GM21423 (cell line): ENCODE data around the gene NHS.
"Not testable (repeated sequence)": the region's sequence is repeated elsewhere in the genome, so short reads cannot be mapped to it uniquely, and the experiment has no call there.

Experiments
- ATAC-seq: cut with Tn5 transposase; IDR thresholded peaks from one replicate; pipeline ENCODE4 v1.9.1; 2021; ENCODE audit warnings: mild to moderate bottlenecking, moderate library complexity; ENCODE audit not compliant: unreplicated experiment

NHS gene

DNA sequence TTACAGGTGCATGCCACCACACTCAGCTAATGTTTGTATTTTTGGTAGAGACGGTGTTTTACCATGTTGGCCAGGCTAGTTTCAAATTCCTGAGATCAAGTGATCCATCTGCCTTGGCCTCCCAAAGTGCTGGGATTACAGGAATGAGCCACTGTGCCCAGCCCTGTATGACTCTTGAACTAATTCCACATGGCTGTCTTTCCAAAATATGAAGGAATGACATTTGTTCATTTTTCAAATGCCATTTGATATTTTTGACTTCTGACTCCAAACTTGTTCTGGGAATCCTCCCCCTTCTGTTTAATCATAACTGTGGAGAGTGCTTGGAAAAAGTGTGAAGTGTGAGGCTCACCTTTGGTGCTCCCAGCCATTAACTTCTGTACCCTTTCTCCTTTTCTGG is 119.2 kb downstream of the NHS start:
- ATAC-seq = no peak

DNA sequence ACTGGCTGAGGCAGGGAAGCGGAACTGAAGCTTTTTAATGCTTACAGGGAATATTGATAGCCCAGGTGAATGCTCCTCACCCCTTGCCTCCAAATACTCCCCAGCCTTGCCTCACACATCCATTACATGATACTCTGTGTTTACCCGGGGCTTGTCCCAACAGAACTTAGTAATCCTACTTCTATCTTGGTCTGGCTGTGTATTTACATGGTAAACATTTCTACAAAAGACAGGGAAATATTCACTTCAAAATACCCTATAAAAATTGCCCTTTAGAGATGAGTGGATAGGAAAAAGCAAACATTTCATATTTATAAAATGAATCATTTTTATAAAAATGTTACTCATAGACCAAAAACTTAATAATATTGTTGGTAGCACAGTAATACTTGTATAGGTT is 120.1 kb downstream of the NHS start:
- ATAC-seq = no peak

DNA sequence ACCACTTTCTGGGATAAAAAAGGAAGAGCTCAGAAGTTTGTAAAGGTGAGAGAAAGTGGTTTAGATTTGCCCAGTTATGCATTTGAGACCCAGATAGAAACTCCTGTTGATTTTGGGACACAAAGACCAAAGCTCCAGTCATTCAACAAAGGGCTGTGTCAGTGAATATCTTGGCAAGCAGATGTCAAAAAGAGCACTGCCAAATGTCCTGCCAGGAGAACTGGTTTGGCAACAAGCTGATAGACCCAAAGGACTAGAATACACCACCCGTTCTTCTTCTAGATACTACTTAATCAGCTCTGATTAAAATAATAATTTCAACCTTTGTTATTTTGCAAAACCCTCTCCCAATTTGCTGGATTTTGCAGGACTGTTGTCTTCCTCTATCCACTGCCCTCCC is 121.4 kb downstream of the NHS start:
- ATAC-seq = no peak

DNA sequence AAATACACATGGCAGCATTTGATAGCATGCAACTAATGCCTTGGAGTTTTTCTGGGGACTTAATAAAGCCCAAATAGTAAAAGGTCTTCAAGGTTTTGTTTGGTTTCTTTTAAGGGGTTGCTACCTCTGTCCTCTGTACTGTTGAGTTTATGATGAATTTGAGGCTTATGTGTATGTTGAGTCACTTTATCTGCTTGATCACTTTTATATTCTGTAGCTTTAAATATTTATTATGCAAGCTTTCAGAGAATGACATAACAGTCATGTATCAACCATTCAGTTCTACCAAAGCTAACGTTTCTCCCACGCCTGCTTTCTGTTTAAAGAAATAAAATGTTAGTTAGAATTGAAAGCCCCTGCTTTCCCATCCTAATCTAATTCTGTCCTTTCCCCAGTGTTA is 122.2 kb downstream of the NHS start:
- no peak for ATAC-seq

DNA sequence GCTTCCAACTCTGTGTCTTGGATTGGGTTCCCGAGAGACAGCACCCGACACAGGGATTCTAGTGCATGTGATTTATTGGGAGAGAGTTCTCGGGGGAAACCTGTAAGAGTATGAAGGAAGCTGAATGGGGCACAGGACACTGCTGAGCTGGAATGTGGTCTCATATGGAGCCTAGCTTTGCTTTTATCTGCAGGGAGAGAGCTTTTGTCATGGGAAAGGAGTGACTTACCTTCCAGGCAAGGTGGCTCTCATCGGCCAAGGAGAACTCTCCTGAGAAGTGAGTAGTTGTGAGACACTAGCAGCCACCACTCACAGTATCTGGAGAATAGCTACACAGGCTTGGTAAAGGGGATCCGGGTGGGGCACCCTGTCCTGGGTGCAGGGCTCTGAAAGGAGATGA is 124.5 kb downstream of the NHS start:
- no peak for ATAC-seq

DNA sequence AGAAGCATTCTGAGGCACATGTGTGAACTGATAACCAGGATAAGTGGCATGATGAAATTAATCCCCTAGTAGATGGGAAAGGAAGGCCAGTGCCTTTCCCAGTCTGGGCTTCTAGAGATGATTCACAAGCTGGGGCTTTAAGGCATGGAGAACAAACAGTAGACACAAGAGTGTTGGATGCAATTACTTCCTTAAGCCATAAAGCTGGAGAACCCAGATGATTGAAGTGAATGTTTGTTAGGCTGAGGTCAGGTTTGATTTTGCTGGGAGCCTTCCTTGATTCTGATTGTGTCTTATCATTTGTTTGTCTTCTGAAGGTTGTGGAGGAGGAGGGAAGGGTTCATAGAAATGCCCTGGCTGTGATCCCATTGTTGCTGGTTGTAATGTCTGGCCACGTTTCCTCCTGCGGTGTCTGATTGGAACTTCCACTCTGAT is 125.2 kb downstream of the NHS start:
- no peak for ATAC-seq

DNA sequence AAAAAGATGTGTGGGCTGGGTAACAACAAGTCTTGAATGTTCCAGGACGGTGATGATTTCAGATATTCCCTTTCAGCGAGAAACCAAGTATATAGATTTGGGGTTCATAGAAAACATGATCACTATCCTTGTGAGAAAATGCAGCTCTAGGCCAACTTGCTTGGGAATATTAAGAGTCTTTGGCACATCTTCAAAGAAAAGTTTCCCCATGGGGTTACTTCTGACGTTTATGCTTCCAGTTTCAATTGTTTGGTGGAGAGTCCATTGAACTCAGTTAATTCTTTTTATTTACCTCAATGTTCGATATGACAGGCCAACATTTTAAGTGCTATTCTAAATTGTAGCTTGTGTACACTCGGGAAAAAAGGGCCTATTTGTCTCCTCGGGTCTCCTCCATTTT is 126.7 kb downstream of the NHS start:
- ATAC-seq = no peak

DNA sequence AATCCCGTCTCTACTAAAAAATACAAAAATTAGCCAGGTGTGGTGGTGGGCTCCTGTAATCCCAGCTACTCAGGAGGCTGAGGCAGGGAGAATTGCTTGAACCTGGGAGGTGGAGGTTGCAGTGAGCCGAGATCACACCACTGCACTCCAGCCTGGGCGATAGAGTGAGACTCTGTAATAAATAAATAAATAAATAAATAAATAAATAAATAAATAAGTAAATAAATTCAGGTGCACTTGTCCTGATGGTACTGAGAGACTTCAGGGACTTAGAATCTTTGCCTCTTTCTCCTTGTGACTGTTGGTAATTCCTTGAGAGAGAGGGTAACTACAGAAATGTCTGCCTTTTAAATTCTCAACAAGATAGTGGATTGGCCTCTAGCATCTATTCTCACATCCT is 131.4 kb downstream of the NHS start:
- ATAC-seq = not testable (repeated sequence)

DNA sequence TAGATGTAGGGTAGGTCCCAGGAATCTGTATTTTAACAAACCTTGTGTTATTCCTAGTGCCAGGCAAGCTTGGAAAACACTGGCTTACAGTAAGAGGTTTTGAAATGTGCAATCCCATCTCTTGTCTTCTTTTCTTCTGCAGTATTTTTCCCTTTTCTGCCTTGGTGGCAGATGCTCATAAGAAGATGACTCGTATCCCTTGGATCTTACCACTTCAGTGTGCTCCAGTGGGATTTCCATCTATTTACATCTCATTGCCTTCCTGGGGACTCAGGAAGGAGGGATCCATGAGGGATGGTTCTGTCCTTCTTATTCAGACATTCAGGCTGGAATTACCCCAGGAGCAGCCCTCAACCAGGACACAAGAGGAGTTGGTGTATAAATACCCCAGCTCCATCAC is 136.6 kb downstream of the NHS start:
- no peak for ATAC-seq

DNA sequence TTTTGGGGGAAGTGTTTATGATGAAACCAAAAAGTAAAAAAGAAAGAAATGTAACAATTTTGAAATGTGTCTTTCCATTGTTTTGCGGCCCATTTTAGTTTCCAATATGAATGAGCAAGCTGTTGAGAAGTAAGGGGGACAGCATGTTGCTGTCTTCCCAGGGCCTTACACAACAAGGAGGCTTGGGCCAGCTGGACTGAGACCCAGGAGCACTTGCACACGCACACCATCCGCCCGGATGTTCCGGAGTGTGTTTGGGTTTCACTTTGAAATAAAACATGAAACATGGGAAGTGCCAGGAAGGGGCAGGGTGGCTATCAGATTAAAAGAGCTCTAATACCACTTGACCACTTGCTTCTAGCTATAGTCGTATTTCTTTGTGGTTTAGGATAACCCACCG is 144.4 kb downstream of the NHS start:
- no peak for ATAC-seq

DNA sequence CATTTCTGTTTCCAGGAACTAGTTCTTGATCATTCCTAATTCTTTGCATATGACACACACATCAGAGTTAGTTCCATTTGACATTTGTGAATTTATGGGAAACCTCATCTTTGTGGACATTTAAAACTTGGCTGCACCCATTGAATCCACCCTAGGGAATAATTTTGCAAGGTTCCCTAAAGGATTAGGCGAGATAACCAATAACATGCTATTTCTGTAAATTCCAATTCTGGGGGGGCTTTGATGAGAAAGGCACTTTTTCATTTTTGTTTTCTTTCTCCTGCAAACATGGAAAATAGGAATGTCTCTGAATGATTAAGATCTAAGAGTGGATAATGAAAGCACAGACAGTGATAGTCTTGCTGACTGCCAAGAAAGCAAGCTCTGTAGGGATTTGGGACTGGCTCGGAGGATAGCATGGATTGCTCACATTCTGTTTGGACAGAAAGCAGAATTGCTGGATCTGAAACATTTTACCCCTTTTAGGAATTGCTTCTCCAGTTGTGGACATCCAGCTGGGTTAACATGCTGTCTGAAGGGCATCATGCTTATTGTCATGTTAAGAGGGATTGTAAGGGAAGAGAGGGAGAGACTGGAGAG is 145.1 kb downstream of the NHS start:
- ATAC-seq = no peak

DNA sequence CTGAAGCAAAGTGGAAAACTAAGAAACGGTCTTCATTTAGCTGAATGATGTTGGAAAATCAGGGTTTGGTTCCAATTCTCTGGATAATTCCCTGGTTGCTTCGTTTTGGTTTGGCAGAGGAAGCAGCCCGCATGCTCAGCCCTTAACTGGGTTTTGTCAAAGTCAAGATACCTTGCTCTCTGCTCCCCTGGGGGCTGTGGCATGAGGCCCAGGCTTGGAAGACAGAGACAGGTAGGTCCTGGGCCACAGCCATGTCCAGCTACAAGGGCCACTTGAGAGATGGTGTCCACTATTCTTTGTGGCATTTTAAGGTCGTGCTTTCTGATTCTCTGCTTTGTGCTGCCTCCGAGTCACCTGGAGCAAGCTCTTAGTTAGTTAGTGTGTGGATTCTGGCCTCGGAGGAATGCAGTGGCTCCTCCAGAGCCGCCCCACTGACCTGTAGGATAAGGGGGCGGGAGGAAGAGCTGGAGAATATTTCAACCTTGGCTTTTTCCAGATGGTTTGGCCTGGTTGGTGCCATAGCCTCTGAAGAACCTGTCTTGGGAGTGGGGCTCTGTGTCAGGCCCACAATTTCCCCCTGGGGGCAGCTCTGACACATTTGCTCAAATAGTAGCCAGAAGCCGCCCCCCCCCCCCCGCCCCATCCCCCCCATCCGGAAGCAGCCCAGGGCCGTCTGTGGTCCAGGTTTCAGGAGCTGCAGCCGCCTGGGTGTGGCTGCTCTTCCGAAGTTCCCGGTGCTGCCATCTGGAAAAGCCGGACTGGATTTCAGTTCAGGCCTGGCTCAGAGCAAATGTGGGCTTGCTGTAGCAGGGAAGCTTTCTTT is 147.1 kb downstream of the NHS start:
- ATAC-seq = no peak

DNA sequence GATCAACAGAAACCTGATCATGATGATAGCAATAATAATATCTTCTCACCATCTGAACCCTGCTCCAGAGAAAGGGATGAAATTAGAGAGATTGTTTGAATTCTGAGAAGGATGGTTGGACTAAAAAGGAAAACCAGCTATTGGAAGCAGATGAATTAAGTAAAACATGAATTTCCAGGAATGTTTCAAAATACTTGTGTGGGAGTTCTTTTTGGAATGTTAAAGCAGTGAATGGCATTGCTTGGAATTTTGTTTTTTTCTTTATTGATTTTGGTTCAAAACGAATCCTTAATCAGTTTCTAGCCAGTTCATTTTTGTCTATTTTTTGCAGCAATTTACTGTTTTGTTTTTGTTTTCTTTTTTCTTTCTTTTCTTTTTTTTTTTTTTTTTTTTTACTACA is 150.3 kb downstream of the NHS start:
- no peak for ATAC-seq

DNA sequence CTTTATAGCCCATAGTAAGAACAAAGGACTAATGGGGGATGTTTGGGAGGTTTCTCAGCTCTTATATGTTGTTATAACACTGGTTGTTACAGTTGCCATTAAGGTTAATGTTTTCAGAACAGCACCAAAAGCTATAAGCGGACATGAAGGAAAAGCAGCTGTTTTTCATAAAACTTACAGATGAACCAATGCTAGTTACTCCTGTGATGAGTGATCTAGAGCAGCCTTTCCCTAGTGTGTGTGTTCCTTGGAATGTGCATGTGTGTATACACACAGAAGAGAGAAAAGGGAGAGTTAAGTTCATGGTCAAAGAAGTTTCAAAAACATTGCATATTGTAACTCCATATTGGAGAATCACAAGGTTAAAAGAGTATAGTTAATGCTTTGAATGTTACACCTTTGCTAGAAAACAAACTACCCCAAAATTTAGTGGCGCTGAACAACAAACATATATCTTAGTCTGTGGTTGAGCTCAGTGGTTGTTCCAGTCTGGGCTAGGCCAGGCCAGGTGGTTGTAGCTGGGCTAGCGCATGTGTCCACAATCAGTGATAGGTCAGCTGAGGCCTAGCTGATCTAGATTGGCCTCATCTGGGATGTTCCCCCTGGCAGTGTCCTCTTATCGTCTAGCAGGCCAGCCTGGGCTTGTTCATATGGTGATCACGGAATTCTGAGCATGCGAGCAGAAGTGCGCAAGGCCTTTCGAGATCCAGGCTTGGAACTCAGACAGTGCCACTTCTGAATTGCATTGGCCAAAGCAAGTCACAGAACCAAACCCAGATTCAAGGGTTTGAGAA is 151.0 kb downstream of the NHS start:
- no peak for ATAC-seq

DNA sequence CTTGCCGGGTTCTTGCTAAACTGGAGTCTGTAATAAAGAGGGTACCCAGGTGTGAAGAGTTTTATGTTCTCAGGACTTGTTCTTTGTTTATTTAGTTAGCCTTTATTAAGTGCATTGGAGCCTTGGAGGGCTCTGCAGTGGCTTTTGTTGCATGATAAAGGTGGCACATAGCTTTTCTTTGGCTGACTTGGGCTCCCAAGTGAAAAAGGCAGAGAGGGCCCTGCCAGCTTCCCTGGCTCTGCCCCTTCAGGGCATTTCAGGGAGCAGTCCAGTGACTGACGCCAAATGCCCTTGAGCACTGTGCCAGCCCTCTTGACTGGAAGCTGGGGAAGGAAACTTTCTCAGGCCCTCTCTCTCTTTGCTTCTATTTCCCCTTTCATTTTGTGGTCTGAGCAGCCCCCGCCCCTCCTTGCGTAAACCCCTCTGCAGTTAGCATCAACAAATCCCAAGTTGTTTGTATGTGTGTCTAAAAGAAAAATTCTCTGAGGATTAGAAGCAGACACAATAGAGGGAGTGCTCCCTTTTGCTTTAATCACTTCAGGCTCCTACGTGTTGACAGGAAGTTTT is 152.2 kb downstream of the NHS start:
- no peak for ATAC-seq

DNA sequence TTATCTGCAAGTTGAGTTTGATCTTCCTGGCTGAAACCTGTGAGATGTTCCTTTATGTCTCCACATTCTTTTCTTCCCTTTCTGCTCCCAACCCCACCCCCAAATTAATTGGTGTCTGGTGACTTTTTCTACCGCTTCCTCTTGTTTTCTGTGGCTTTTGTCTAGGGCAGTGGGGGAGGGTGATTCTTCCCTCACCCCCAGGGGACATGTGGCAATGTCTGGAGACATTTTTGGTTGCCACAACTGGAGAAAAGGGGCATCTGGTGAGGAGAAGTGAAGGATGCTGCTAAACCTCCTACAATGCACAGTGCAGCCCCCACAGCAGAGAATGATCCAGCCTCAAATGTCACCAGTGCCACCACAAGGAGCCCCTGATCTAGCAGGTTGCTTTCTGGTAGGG is 152.9 kb downstream of the NHS start:
- ATAC-seq = no peak

DNA sequence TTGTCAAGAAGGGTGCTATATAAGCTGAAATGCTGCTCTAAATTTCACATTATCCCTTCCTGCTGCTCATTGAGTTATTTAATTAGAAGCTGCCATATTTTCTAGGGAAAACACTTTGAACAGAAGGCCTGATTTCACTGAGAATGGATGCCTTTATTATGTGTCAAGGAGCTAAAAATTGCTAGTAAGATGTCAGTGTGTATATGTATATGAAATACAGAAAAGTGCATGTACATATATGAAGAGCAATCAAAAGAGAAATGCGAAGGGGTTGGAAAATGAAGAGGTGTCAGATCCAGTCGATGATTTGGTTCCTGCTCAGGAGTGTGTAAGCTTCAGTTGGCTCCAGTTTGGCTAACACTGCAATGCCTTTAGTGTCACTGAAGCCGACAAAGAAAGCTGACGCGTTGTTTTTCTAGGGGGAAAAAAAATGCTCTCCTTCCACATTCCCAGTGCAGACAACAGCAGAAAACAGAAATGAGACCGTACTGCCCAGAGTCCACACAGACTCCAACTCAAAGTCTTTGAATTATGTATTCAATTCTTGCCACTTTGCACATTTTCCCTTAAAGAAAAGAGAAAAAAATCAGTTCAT is 154.2 kb downstream of the NHS start:
- no peak for ATAC-seq

DNA sequence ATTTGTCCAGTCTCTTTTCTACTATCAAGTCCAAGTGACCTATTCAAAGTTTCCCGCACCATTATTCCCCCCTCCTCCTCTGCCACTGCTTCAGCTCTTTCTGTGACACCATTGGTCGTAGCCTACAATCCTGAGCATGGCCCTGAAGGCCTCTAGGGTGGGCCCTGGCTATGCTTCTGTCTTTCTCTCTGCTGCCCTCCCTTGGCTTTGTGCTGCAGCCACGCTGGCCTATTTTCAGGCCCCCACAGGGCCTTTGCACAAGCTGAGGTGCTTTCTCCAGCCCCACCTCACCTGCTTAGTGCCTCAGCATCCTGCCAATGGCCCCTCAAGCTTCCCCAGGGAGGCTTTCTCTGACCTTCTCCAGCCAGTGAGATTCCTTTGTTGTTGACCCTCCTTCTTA is 156.5 kb downstream of the NHS start:
- ATAC-seq = no peak

DNA sequence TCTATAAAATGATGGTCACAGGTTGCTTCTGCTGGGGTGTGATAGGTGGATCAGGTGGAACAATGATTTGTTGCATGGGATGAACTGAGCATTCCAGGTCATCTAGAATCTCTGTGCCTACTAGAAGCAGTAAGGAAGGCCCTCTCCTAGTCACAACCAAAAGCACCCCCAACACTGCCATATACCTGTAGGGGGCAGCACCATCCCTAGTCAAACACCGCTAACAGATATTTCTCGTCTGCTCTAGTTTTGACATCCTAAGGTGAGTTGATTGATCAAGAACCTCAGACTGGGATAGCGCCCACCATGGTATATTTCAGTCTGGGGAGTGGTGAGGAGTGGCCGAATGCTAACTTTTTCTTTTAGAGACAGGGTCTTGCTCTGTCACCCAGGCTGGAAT is 160.2 kb downstream of the NHS start:
- ATAC-seq = peak; percentile 46

DNA sequence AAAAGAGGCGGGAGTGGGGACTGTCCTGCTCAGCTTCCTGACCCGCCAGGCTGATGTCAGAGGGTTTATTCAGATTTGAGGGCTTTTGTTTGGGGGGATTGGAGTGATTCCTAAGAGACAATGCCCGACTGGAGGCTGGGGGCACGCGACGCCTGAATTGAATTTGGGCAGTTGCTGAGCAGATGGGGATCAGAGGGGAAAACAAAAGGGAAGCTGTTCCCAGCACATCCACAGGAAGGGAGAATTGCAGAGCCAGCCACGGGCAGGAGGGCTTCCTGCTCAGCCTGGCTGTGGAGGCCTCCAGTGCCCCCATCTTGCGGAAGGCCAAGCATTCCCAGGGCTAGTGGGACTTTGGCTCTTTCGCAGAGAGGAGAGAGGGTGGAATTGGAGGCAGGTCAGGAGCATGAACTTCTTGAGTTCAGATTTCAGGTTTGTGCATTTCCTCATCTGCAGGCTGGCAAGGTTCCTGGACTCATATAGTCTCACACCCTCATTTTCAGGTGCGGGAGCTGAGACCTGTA is 162.8 kb downstream of the NHS start:
- ATAC-seq = no peak

DNA sequence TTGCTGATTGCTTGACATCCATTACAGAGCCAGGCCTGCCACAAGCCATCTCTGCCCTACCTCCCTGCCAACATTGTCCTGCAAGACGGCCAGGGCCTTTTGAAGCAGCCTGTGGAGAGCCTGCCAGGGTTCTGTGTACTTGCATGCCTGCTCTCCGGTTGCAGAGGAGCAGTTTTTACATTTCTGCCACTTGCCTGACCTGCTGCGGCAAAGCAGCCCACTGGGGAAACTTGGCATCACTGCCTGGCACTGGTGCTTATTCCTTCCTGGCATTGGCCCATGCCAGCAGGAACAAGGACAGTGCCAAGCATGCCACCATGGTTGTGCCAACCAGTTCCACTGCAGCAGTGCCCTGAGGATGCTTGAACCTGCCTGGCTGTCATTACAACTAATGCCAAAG is 167.1 kb downstream of the NHS start:
- no peak for ATAC-seq
